ENCODE measurements around the gene SLC1A4.
"Not testable (repeated sequence)": the region's sequence is repeated elsewhere in the genome, so short reads cannot be mapped to it uniquely, and the experiment has no call there.

The SLC1A4 gene

GRCh38 chr2:64966017-64966416 lies 23.2 kb upstream of the SLC1A4 start:
- DNase-seq = no peak

GRCh38 chr2:64966839-64967238 lies 22.4 kb upstream of the SLC1A4 start:
- DNase-seq = no peak

GRCh38 chr2:64967601-64968000 lies 21.6 kb upstream of the SLC1A4 start:
- no peak for DNase-seq

- DNase-seq = not testable (repeated sequence)
Measured at GRCh38 chr2:64969086-64969485, 20.1 kb upstream of the SLC1A4 start.

- no peak for DNase-seq
Measured at GRCh38 chr2:64970495-64970894, 18.7 kb upstream of the SLC1A4 start.

GRCh38 chr2:64972426-64972825 lies 16.8 kb upstream of the SLC1A4 start:
- no peak for DNase-seq

- DNase-seq = no peak
Measured at GRCh38 chr2:64972876-64973275, 16.3 kb upstream of the SLC1A4 start.

- DNase-seq = no peak
Measured at GRCh38 chr2:64975232-64975821, 13.9 kb upstream of the SLC1A4 start.

- DNase-seq = no peak
Measured at GRCh38 chr2:64976276-64976675, 12.9 kb upstream of the SLC1A4 start.

- no peak for DNase-seq
Measured at GRCh38 chr2:64978514-64979268, 10.5 kb upstream of the SLC1A4 start.

- DNase-seq = no peak
Measured at GRCh38 chr2:64979744-64980143, 9.5 kb upstream of the SLC1A4 start.

GRCh38 chr2:64980183-64980582 lies 9.0 kb upstream of the SLC1A4 start:
- no peak for DNase-seq

GRCh38 chr2:64982311-64982857 lies 6.8 kb upstream of the SLC1A4 start:
- DNase-seq = no peak

- no peak for DNase-seq
Measured at GRCh38 chr2:64982932-64983331, 6.3 kb upstream of the SLC1A4 start.

GRCh38 chr2:64985447-64985846 lies 3.8 kb upstream of the SLC1A4 start:
- no peak for DNase-seq

GRCh38 chr2:64987001-64987955 lies 1.9 kb upstream of the SLC1A4 start:
- peak; percentile 13 for DNase-seq

- DNase-seq = no peak
Measured at GRCh38 chr2:64987956-64988419, 1.2 kb upstream of the SLC1A4 start.

- peak; percentile 71 for DNase-seq
Measured at GRCh38 chr2:64988420-64989125, 626 bp upstream of the SLC1A4 start.

- DNase-seq = peak; percentile 12
Measured at GRCh38 chr2:64989982-64990614, 899 bp downstream of the SLC1A4 start.

- no peak for DNase-seq
Measured at GRCh38 chr2:64990876-64991275, 1.7 kb downstream of the SLC1A4 start.

- DNase-seq = no peak
Measured at GRCh38 chr2:64992218-64992617, 3.0 kb downstream of the SLC1A4 start.

GRCh38 chr2:64992990-64993389 lies 3.8 kb downstream of the SLC1A4 start:
- no peak for DNase-seq

Data from stimulated activated CD4-positive, alpha-beta T cell treated with anti-CD3 and anti-CD28 coated beads, Interleukin-15, amount 100 ng/mL, for 24 hours (primary cell).